ENCODE measurements around the gene NADSYN1. TPM values are rescaled to one million over a fixed set of nuclear protein-coding genes. Genes with fewer than 3 reads are reported as not detected.
A peak's percentile ranks its signal among the peaks of the same experiment; 100 is the strongest.
"Not testable (repeated sequence)": the region's sequence is repeated elsewhere in the genome, so short reads cannot be mapped to it uniquely, and the experiment has no call there.

Gene NADSYN1
- total RNA-seq = 58.9 TPM

DNA sequence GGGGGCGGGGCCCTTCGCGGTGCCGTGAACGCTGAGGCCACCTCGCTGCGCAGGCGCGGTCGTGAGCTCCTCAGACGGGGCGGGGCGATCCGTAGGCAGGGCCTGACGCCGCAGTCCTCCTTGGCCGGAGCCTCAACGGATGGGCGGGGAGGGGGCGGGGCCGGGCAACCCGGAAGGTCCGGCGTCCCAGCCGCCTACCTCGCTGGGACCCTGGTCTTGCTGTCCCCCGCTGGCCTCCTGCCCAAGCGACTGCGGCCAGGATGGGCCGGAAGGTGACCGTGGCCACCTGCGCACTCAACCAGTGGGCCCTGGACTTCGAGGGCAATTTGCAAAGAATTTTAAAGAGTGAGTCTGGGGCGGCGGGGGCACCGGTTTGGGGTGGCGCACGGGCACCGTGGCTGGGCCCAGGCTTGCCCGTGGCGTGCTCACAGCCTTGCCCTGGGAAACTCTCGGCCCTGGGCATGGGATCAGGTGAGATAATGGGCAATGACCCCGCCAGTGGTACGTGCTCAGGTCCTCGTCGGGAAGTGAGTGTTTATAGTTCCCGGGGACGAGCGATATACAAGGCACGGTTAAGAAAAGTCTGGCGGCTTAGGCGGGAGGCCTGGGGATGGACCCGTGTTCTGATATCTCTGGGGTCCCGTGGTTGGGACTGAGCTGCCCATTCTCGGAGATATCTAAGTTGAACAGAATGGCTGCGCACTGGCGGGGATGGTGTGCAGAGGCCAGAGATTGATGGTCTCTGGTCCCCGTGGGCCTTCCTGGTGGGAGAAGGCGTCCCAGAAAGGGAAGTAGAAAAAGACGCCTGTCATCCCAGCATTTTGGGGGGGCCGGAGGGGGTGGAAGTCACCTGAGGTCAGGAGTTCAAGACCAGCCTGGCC lies at the start of gene NADSYN1:
Gene NADSYN1 (plus strand): TSS at position 167 of the 881 bp plus-strand sequence. CDS start 94 bp downstream, at position 261.
- peak; percentile 99 for DNase-seq

DNA sequence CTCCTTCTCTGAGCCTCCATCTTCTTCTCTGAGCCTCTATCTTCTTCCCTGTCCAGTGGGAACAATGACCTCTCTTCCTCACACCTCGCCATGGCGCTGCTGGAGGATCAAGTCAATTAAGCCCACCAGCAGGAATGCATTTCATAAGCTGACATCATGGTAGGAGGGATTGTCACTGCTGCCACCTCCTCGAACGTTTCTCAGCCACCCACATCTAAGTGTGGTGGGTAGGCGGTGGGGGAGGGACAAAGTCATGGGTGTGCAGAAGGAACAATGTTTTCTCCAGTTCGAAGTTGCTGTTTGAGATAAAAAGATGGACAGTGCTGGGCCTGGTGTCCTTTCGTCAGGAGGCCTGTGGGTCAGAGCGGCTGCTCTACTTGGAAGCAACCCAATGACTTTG lies 48.8 kb upstream of the NADSYN1 start:
- DNase-seq = no peak

DNA sequence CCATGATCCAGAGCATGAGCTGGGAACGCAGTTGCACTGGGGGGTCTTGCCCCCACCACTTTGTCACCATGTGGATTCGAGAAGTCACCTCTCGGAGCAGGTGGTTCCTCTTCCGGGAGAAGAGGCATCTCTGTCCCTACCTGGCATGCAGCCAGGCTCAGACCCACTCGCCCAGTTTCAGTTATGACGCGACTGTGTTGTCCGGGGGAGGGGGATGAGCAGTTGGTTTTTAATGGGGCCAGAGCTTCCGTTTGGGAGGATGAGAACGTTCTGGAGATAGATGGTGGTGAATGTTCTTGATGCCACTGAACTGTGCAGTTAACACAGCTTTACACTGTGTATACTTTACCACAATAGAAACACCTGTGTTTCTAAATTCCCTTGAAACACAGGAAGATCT lies 46.3 kb upstream of the NADSYN1 start:
- no peak for DNase-seq

DNA sequence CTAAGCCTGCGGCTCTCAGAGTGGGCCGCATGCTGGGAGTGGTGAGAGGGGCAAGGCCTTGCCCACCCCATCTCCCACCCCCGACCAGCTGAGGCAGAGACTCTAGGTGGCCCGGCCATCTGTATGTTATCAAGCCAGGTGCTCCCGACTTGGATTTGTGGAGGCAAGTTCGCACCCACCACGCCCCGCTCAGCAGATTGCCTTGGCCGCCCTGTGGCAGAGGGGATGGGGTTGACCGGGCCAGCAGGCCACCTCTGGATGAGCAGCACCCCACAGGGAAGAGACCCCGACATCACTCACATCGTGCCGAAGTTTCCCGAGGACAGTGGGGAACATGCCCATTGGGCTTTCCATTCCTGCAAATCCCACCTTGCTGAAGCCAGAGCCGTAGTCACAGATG lies 45.6 kb upstream of the NADSYN1 start:
- DNase-seq = no peak

DNA sequence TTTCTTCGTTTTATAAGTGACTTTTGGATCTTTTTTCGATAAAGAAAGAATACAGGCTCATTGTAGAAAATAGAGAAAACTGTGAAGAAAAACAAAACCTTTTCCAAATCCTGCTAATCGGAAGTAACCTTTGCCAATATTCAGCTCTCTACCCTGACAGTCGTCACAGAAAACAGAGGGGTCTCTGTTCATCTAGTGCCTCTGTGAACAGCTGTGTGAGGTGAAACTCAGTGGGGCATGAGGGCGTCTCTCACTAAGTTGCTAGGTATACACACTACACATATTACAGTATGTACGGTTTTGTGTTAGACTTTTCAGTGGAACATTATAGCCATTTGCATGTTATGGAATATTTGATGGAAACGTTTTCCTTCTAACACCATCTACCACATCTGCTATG lies 44.2 kb upstream of the NADSYN1 start:
- no peak for DNase-seq

DNA sequence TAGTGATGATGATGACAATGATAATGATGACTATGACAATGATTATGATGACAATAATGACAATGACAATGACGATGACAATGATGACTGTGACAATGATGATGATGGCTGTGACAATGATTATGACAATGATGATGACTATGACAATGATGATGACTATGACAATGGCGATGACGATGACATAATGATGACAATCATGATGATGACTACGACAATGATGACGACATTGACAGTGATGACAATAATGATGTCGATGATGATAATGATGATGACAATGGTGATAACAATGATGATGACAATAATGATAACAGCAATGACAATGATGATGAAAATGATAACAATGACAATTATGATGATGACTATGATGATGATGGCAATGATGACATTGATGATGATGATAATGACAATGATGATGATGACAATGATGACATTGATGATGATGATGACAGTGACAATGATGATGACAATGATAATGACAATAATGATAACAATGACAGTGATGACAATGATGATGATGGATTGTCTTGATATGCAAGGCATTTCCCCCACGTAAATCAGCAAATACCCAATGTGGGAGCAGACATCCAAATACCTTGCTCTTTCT lies 42.5 kb upstream of the NADSYN1 start:
- no peak for DNase-seq

DNA sequence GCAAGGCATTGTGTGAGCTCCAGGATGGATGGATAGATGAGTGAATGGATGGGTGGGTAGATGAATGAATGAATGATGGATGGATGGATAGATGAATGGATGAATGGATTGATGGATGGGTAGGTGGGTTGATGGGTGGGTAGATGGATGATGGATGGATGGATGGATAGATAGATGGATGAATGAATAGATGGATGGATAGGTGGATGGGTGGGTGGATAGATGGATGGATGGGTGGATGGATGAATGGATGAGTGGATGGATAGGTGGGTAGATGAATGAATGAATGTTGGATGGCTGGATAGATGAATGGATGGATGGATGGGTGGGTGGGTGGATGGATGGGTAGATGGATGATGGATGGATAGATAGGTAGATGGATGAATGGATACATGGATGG lies 38.4 kb upstream of the NADSYN1 start:
- DNase-seq = no peak

DNA sequence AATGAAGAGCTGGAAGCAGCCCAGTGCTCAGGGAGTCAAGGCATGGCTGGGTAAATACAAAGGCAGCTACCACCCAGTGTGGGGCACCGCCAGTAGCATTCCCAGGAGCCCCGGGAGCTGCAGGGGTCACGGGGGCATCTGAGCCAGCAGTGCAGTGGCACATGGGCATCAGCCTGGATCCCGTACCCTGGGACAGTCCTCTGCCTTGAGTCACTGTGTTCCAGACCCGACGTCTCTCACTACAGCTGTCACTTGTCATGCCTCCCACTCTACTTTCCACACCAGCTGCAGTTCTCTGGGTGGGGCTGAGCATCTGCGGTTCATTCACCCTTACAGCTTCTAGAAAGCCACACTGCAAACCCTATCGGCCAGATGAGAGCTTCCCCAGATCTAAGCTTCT lies 34.4 kb upstream of the NADSYN1 start:
- DNase-seq = peak; percentile 94

DNA sequence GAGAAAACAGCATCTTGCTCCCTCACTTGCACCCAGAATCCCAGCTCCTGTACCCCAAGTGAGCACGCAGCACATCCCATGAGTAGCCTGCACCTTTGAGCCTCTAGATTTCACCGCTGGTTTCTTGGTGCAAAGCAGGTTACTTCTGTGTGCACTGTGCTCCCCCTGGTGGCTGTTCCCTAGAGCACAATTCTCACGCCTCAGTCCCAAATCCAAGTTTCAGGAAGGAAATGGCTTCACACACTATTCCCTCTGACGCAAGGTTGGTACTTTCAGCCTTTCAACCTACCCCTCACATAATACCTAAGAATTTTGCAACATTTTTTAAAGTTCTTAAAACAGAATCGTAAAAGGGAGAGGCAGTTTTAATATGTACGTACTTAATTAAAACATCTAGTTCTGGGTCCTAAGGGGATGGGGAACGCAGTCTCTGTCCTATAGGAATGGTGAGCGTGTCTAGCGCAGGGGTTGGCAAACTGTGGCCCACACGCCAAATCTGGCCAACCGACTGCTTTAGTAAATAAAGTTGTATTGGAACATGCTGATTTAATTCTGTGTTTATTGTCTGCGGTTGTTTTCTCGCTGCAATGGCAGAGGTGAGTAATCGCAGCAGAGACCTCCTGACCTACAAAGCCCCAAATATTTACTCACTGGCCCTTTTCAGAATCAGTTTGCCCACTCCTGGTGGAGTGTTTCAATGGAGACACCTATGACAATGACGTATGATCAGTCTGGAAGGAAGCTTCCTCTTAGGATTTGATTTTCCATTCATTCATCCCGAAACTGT lies 32.4 kb upstream of the NADSYN1 start:
- peak; percentile 67 for DNase-seq

DNA sequence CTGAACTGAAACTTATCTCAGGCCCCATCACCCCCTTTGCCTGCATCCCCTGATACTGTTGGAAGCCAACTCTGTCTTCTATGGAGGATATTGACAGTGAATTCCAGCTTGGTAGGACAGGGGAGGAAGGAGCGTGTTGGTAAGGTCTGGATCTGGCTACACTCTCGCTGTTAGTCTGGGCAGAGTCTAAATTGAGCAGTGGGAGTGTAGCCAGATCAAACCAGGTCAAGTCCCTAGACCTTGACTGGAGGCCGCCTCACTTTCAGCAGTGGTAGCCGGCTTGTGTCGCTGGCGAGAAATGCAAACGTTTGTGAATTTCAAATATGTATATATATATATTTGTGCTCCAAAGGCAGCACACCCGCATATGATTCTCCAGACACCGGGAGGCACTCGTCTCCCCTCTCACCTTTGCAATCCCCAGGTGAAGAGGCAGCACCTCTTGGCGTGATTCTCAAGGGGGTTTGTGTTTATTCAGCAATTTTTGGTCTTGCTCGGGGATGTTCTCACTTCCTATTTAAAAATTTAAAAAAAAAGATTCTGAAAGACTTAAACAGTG lies 31.5 kb upstream of the NADSYN1 start:
- no peak for DNase-seq

DNA sequence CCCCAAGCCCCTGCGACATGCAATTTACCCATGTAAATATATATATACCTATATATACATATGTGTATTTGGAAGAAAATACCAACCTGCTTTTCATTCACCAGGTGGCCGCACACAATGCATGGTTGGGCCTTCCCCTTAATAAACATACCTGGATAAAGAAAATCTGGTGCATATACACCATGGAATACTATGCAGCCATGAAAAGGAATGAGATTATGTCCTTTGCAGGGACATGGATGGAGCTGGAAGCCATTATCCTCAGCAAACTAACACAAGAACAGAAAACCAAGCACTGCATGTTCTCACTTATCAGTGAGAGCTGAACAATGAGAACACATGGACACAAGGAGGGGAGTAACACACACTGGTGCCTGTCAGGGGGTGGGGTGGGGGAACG lies 30.7 kb upstream of the NADSYN1 start:
- not testable (repeated sequence) for DNase-seq

DNA sequence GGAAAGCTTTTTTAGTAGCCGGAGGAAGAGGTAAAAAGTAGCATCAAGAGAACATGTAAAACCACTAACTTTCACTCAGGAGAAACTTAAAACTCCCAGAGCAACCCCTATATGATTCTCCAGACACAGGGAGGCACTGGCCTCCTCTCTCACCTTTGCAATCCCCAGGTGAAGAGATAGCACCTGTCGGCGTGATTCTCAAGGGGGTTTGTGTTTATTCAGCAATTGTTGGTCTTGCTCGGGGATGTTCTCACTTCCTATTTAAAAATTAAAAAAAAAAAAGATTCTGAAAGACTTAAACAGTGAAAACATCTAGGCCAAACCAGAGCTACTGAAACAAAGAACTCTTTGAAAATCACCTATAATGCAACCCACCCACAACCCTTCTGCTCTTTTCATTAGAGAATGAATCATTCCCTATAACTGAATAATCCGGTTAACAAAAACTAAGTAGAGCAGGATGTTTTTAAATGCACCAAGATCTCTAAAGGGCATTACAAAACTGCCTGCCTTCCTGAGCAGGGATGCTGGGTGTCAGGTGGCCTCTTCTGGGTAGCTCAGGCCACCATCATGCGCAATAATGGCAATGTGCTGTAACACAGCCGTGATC lies 29.7 kb upstream of the NADSYN1 start:
- DNase-seq = no peak

DNA sequence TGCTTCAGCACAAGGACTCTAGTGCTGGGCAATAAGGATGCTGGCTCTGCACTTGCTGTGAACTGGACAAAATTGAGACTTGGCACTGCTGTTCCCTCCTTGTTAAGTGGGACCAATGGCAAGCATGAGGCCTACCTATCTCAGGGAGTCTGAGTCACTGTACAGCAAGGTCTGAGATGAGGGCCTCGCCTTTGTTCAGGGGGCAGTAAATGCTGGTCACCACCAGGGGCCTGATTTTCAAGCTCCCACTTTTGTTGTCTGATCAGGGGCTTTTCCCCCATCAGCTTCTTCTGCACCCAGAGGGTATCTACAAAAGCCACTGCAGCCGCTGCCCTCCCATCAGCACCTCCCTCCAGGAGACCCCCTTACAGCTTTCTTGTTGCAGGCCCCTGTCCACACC lies 27.6 kb upstream of the NADSYN1 start:
- no peak for DNase-seq

DNA sequence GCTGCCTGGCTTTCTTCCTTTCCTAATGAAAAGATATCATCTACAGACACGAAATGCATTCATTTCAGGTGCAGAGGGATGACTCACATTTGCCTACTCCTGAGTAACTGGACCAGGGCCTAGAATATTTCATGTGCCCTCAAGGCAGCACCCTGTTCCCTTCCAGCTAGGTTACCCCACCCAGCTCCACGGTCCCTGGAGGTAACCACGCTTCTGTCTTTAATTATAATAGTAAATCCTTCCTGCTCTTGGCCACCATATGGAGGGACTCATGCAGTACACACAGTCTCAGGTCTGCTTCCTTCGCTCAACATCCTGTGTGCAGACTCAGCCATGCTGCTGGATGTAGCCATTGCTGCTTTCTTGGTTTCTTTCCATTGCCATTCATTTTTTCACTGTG lies 27.1 kb upstream of the NADSYN1 start:
- DNase-seq = no peak

DNA sequence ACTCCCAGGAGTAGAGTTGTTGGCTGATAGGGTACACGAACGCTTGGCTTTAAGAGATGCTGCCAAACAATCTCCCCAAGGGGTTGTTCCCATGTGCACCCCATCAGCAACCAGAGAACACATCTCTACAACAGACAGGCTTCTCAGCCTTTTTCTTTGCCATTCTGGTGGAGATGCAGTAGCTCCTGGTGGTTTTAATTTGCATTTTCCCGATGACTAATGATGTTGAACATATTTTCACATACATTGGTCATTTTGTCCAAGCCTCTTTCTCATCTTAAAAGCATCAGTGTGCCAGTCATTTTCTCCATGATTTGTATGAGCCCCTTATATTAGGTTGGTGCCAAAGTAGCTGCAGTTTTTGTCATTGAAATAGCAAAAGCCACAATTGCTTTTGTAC lies 26.6 kb upstream of the NADSYN1 start:
- DNase-seq = no peak

DNA sequence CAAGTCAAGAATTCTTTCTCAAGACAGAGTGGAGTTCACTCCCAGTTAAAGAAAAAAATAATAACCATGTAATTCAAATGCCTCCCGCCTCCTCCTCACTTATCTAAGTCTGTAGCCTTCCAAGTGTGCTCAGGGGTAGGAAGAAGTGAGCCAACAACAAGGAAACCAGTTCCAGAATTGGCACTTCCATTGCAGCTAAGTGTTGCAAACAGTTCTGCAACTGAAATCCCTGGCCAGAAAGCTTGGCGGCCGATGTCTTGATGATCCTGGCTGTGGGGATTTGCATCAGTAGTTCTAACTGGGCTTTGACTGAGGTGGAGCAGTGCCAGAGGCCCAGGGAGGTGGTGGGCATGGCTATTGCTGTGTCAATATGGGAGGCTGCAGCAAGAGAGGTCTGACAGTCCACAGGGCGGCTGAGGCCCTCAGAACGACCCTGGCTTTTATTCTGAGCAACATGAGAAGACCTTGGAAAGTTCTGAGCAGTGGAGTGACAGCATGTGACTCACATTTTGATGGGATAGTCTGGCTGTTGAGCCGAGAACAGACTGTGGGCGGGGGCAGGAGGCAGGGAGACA lies 24.1 kb upstream of the NADSYN1 start:
- no peak for DNase-seq

DNA sequence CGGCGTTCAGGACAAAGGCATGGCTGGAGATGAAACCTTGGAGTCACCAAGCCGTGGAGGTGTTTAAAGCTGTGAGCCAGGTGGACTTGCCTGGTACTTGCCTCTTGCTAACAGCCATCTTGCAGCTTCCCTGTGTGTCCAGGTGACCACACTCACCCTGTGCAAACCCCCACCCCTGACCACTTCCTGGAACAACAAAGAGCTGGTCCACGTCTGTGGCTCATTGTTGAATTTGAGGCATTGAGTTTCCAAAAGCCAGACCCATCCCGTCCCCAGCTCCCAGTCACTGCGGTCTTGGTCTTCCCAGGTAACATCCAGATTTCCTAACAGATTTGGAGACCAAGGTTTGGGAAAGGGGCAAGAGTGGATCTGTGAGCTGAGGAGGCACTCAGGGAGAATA lies 23.3 kb upstream of the NADSYN1 start:
- no peak for DNase-seq

DNA sequence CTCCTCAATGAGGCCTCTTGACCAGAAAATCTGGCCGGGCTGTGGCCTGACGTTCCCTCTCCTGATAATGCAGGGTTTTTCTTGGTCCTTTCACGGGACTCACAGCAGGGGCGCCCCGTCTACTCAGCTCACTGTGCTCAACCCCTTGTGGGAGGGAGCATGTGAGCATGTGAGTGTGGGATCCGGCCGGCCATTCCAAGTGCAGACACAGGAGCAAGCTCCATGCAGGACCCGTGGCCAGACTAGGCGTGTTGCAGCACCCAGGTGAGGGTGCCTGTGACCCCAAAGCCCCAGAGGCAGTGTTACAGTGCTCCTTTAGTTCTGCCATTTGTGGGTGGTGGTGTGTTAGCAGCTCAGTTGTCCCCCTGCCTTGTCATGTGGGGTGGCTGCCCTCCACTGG lies 22.8 kb upstream of the NADSYN1 start:
- no peak for DNase-seq

DNA sequence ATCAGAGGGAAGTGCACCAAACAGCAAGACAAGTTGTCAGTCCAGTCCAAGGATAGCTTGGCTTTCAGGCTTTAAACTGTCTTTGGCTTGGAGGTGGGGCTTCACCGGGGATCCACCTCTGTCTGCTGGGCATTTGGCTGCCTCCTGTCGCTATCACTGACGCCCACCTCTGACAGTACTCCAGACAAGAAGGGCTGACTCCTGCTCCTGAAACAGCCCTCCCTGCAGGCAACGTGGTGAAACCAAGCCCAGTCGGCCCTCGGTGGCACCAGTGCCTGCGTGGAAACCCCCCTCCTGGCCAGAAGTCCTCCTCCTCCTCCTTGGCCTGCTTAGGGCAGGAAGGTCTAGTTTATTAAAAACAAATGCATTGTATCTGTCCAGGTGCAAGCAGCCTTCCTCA lies 21.7 kb upstream of the NADSYN1 start:
- DNase-seq = no peak

DNA sequence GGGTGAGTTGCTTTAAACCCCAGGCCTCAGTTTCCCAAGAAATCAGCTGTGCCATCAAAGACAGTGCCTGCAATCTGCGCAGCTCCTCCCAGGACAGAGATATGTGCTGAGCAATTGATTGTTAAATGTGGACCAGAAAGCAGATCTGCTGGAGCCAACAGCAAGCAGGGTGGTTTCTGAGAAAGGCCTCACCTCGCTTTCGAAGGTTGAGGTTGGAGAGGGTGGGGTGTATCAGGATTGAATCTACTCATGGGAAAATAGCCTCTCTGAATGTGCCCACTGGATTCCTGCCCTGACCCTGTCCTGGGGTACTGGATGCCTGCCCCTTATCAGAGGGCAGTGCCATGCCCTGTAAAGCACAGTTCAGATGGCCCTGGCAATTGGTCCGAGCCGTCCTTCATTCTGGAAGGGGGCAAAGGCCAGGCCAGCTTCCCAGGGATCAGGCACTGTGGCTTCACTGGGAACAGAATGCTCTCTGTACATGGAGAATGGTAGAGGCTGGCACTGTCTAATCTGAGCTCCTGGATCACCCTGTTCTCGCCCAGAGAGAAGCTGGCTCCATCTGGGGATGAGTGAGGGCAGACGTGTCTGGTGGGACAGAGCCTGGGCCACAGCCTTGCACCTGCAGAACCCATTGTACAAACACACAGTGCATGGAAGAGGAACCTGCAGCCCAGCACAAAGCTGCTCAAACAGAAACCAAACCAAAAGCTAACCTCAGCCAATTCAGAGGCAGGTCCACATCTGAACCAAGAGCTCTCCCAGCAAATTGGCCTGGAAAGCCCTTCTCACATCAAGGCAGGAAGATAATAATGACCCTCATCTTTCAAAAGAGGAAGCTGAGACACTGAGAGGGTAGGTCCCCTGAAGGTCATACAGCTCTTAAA lies 20.0 kb upstream of the NADSYN1 start:
- DNase-seq = no peak

Measured in tongue (tissue), 2 donors.